NCI-H446 (cell line): ENCODE results near the gene POLE4.

Source experiments
- DNase-seq, 2 experiments: peaks; one replicate each; lab custom pipeline; 2025; lab: John Stamatoyannopoulos, UW

POLE4 gene

DNA sequence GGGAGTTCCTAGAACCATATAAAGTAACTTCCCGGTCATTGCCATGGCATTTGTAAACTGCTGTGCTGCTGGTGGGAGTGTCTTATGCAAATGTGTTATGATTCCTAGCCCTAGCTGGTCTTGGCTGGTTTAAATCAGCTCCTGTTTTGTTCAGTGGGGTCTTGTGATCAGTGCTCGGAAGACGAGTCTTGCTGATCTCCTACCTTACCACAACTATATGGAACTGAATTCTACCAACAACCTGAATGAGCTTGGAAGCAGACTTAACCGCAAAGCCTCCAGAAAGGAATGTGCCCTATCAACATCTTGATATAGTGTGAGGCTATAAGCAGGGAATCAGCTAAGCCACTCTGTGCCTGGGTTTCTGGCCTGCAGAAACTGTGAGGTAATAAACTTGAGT, 33.5 kb downstream of the POLE4 start:
- DNase-seq, result no peak

DNA sequence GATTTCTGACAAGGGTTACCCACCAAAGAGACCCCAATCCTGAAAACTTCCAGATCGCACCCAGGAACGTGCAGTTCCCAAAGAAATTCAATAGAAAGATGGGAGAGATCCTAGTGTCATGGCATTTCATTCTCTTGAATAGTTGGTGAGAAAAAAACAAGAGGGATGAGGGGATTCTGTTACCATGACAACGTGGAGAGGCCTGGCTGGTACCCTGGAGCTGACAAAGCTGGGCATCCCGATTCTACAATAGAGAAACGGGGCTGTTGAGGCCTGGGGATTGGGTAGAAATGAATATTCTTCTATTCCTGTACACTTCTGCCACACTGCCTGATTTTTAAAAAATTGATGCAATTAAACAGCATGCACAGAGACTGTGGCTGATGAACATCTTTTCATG, 41.0 kb downstream of the POLE4 start:
- DNase-seq, result peak in 1 of 2 experiments; percentile 2

DNA sequence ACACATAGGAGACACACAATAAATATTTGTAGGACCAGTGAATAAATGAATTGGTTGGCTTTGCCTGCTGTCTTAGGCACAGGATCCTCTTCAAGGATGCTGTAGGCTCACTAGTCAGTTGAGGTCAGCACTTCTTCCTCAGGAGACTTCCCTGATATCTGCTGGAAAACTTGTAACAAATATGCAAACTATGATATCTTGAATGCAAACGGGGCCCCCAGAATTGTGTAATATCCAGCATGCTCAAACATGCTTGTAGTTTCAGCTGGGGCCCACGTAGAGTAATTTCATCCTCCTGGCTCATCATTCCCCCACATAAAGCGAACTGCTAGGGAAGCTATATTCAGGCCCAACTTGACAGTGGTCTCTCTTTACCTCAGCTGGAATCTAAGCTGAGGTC, 43.6 kb downstream of the POLE4 start:
- no peak for DNase-seq

DNA sequence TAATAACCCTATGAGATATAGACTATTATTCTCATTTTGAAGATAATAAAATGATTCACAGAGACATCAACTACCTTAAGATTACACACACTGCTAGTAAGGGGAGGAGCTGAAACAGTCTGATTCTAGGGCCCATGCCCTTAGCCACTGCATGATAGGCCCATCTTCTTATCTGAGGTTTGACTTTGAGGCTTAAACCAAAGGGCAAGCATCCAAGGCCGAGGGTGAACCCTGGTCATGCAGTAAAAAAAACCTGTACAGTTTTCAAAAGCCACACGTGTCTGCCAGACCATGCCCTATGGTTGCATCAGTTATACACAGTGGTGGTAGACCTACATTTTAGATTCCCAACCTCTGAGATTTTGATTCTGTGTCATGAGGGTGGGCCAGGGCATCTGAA, 44.8 kb downstream of the POLE4 start:
- no peak for DNase-seq

DNA sequence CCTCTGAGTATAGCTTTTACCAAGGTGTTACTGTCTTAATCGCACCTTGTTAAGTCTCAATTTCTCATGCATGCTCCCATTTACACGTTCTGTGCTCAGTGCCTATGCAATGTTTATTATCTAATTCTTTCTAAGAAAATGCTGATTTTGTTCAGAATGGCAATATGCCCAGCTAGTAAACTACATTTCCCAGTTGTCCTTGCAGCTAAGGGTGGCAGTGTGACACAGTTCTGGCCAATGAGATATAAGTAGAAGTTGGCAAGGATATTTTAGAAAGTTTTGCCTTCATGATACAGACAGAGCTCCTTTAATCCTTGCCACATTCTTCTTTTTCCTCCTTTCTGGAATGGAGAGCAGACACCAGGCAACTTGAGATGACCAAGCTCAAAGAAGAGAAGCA, 45.3 kb downstream of the POLE4 start:
- DNase-seq, result no peak

DNA sequence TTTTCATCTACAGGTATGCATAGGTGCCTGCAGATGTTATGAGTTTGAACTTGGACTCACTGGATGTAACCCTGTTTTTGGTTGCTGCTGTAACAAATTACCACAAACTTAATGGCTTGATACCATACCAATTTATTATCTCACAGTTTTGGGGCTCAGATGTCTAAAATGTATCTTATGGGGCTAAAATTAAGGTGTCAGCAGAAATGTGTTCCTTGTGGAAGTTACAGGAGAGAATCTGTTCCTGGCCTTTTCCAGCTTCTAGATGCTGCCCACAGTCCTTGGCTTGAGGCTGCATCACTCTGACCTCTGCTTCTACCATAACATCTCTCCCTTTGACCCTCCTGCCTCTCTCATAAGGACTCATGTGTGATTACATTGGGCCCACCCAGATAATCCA, 47.6 kb downstream of the POLE4 start:
- no peak for DNase-seq

DNA sequence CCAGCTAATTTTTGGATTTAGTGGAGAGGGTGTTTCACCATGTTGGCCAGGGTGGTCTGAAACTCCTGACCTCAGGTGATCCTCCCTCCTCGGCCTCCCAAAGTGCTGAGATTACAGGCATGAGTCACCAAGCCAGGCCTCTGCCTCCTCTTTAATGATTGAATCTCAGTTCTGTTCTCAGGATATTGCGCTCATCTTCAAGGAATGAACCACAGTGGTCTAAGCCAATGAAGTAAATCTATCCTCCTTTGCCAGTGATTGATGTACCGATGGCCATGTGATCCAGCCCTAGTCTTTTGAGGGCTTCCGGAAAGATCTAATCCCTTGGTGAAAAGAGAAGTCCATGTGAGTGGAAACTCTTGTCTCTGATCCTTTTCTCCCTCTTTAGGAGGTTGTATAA, 48.6 kb downstream of the POLE4 start:
- no peak for DNase-seq

DNA sequence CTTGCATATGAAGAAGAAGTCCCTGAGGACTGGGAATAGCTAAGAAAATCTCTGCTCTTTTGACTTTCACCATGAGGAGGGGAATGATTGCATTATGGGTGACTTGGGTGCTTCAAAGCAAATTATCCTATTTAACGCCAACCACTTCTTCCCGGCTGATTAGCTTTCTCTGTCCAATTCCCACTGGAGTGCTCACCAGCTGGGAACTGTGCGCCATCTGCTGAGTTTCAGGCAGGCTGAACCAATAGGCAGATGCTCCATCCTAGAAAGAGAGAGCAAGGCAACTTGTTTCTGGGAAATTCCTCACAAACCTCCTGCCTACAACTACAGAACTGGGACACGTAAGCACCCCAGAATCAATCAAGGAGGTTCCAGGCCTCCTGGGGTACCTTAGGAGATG, 49.4 kb downstream of the POLE4 start:
- DNase-seq, result peak; percentile 82 to 89

DNA sequence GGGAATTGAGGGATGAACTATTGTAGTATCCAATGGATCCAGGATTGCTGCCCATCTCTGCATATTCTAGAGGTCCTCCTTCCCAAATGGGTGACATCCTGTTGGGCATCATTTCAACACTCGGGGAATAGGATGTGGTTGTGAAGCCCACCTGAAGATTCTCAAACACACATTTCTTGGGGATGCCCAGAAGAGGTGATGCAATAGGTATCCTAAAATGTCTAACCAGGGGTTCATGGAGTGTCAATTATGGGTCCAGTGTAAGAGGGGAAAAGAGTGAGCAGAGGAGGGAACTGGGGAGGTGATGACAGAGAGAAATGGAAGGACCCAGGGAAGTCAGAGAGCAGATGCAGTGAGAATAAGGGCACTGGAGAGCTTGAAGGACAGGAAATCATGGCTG, 52.1 kb downstream of the POLE4 start:
- no peak for DNase-seq

DNA sequence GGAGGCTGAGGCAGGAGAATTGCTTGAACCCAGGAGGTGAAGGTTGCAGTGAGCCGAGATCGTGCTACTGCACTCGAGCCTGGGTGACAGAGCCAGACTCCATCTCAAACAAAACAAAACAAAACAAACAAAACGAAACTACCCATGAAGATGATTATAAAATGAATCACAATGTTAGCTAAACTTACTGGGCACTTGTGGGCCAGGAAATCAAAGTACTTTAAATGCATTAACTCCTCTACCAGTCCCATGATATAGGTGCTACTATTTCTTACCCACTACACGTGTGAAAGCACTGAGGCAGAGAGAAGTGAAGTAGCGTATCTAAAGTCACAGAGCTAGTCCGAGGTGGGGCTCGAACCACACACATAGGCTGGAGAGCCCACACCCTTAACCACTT, 53.6 kb downstream of the POLE4 start:
- DNase-seq, result no peak

DNA sequence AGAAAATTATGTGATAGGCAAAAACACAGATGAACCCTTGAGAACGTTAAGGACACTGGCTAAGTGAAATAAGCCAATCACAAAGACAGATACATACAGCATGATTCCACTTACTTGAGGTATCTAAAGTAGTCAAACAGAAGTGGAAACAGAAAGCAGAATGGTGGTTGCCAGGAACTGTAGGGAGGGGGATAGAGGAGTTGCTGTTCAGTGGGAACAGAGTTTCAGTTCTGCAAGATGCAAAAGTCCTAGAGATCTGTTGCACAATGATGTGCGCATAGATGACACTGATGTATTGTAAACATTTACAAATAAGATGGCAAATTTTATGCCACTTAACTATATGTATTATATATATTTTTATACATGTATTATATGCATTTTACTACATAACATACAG, 59.7 kb downstream of the POLE4 start:
- no peak for DNase-seq
